Parathyroid adenoma (tissue), 2 donors: ENCODE results near the gene CHMP4B.

Experiments used
- H2AFZ ChIP-seq: fragments of 300-600 bp; sonication (generic); one replicate; pipeline ENCODE4 v1.7.0; 2017; ENCODE audit warnings: antibody characterized with exemption, mild to moderate bottlenecking
- H3K27ac ChIP-seq: fragments of 300-600 bp; sonication (generic); one replicate; pipeline ENCODE4 v1.7.0; 2017
- H3K27me3 ChIP-seq: fragments of 300-600 bp; sonication (generic); one replicate; pipeline ENCODE4 v1.7.0; 2017; ENCODE audit warnings: low read length; ENCODE audit not compliant: control insufficient read depth, insufficient read depth
- H3K36me3 ChIP-seq: fragments of 300-600 bp; sonication (generic); one replicate; pipeline ENCODE4 v1.7.0; 2017; ENCODE audit warnings: low read length; ENCODE audit not compliant: control insufficient read depth, insufficient read depth
- H3K4me1 ChIP-seq: fragments of 300-600 bp; sonication (generic); one replicate; pipeline ENCODE4 v1.7.0; 2017; ENCODE audit warnings: control low read depth
- H3K4me2 ChIP-seq: fragments of 300-600 bp; sonication (generic); one replicate; pipeline ENCODE4 v1.7.0; 2017; ENCODE audit warnings: low read length
- H3K4me3 ChIP-seq: fragments of 300-600 bp; sonication (generic); one replicate; pipeline ENCODE4 v1.7.0; 2017; ENCODE audit warnings: low read depth, low read length
- H3K79me2 ChIP-seq: fragments of 300-600 bp; sonication (generic); one replicate; pipeline ENCODE4 v1.7.0; 2017; ENCODE audit warnings: control low read depth
- H3K9ac ChIP-seq: fragments of 300-600 bp; sonication (generic); one replicate; pipeline ENCODE4 v1.7.0; 2017; ENCODE audit warnings: mild to moderate bottlenecking
- H3K9me3 ChIP-seq: fragments of 300-600 bp; sonication (generic); one replicate; pipeline ENCODE4 v1.7.0; 2017; ENCODE audit warnings: low read length; ENCODE audit not compliant: control insufficient read depth
- CTCF ChIP-seq: fragments of 300-600 bp; sonication (generic); IDR thresholded peaks from one replicate; pipeline ENCODE4 v1.7.0; 2017; ENCODE audit warnings: antibody characterized with exemption, mild to moderate bottlenecking
- donor health status: primary hyperparathyroidism.

Gene CHMP4B

GRCh38 chr20:33788351-33789049, 22.6 kb upstream of the CHMP4B start:
- TF ChIP-seq CTCF, result no peak
- no peak overlapping the region for H3K4me3 ChIP-seq
- no peaks in the 10 kb centered on the region for H3K36me3 ChIP-seq
- no peaks in the 10 kb centered on the region for H3K79me2 ChIP-seq
- H3K27me3 ChIP-seq, result no peaks in the 10 kb centered on the region
- H3K9ac ChIP-seq, result no peak overlapping the region
- H3K27ac ChIP-seq, result no peak overlapping the region
- H3K9me3 ChIP-seq, result no peaks in the 10 kb centered on the region
- H3K4me1 ChIP-seq, result no peaks in the 10 kb centered on the region
- no peak overlapping the region for H2AFZ ChIP-seq
- no peak overlapping the region for H3K4me2 ChIP-seq

GRCh38 chr20:33789109-33789857, 21.9 kb upstream of the CHMP4B start:
- H3K4me3 ChIP-seq, result no peak overlapping the region
- peak overlapping the region; percentile 67 for H2AFZ ChIP-seq
- H3K27me3 ChIP-seq, result no peaks in the 10 kb centered on the region
- no peaks in the 10 kb centered on the region for H3K9me3 ChIP-seq
- no peaks in the 10 kb centered on the region for H3K4me1 ChIP-seq
- peak overlapping the region; percentile 50 for H3K27ac ChIP-seq
- TF ChIP-seq CTCF, result no peak
- no peak overlapping the region for H3K4me2 ChIP-seq
- H3K79me2 ChIP-seq, result no peaks in the 10 kb centered on the region
- no peak overlapping the region for H3K9ac ChIP-seq
- no peaks in the 10 kb centered on the region for H3K36me3 ChIP-seq

GRCh38 chr20:33789858-33790182, 21.3 kb upstream of the CHMP4B start:
- no peaks in the 10 kb centered on the region for H3K27me3 ChIP-seq
- no peaks in the 10 kb centered on the region for H3K4me1 ChIP-seq
- no peak overlapping the region for H3K4me3 ChIP-seq
- no peak for TF ChIP-seq CTCF
- H3K9me3 ChIP-seq, result no peaks in the 10 kb centered on the region
- no peak overlapping the region for H3K9ac ChIP-seq
- peak overlapping the region; percentile 67 for H2AFZ ChIP-seq
- H3K27ac ChIP-seq, result peak overlapping the region; percentile 50
- H3K79me2 ChIP-seq, result no peaks in the 10 kb centered on the region
- no peak overlapping the region for H3K4me2 ChIP-seq
- H3K36me3 ChIP-seq, result no peaks in the 10 kb centered on the region

GRCh38 chr20:33790566-33790965, 20.6 kb upstream of the CHMP4B start:
- no peaks in the 10 kb centered on the region for H3K79me2 ChIP-seq
- H3K4me3 ChIP-seq, result no peak overlapping the region
- no peak overlapping the region for H3K27ac ChIP-seq
- TF ChIP-seq CTCF, result no peak
- no peaks in the 10 kb centered on the region for H3K9me3 ChIP-seq
- H2AFZ ChIP-seq, result no peak overlapping the region
- no peaks in the 10 kb centered on the region for H3K27me3 ChIP-seq
- no peaks in the 10 kb centered on the region for H3K4me1 ChIP-seq
- H3K9ac ChIP-seq, result no peak overlapping the region
- H3K36me3 ChIP-seq, result no peaks in the 10 kb centered on the region
- no peak overlapping the region for H3K4me2 ChIP-seq
